ENCODE data around the gene SNRNP40. TPM values are rescaled to one million over a fixed set of nuclear protein-coding genes. Genes with fewer than 3 reads are reported as not detected.
"Not testable (repeated sequence)": the region's sequence is repeated elsewhere in the genome, so short reads cannot be mapped to it uniquely, and the experiment has no call there.

SNRNP40 gene
- 71.8 TPM for total RNA-seq

- DNase-seq, result peak; percentile 99
Observed at GRCh38 chr1:31296486-31297276, at the start of gene SNRNP40, which contains the start of gene ZCCHC17. Gene SNRNP40 (minus strand): TSS chr1:31296788. CDS start chr1:31296751, 37 bp downstream. Gene ZCCHC17 (plus strand): TSS chr1:31297032. CDS start chr1:31310099, 13,067 bp downstream.

- no peak for DNase-seq
Observed at GRCh38 chr1:31345635-31346034, 49.0 kb upstream of the SNRNP40 start.

DNA sequence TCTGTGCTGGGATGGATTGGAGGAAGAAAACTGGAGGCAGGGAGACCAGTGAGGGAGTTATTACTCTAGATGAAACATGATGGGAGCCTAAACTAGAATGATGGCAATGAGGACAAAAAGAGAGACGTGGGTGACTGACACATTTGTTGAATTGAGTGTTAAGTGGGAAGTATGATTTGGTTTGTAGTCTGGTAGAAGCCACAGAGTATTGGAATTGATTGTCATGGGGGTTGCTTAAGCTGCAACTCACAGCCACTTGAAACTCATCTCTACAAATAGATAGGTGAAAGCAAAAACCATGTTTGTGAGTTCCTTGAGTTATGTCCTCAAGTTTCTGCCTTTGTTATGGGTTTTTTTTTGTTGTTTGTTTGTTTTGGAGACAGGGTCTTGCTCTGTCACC lies 47.9 kb upstream of the SNRNP40 start:
- no peak for DNase-seq

GRCh38 chr1:31336687-31337467 lies 40.3 kb upstream of the SNRNP40 start:
- no peak for DNase-seq

GRCh38 chr1:31335007-31335406 lies 38.4 kb upstream of the SNRNP40 start:
- DNase-seq, result peak; percentile 48

DNA sequence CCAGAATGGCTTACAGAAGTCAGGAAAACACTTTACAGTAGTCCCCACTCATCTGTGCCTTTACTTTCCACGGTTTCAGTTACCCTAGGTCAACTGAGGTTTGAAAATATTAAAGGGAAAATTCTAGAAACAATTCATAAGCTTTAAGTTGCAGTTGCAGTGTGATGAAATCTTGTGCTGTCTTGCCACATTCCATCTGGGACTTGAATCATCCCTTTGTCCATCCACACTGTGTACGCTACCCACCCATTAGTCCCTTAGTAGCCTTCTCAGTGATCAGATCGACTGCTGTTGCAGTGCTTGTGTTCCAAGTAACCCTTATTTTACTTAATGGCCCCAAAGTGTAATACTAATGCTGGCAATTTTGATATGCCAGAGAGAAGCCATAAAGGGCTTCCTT lies 30.8 kb upstream of the SNRNP40 start:
- no peak for DNase-seq

GRCh38 chr1:31326461-31326860 lies 29.9 kb upstream of the SNRNP40 start:
- no peak for DNase-seq

DNA sequence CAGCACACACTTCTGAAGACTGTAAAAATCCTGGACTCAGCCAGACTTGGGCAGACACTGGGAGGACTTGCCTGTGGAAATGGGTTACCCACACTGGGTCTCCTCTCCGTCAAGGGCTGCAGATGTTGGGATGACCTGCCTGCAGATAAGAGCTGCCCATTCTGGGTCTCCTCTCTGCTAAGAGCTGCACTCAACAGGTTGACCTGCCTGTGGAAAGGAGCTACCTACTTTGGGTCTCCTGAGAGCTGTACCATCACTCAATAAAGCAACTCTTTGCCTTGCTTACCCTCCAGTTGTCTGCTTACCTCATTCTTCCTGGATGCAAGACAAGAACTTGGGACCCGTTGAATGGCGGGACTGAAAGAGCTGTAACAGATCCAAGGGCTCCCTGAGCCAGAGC lies 28.4 kb upstream of the SNRNP40 start:
- DNase-seq, result no peak

DNA sequence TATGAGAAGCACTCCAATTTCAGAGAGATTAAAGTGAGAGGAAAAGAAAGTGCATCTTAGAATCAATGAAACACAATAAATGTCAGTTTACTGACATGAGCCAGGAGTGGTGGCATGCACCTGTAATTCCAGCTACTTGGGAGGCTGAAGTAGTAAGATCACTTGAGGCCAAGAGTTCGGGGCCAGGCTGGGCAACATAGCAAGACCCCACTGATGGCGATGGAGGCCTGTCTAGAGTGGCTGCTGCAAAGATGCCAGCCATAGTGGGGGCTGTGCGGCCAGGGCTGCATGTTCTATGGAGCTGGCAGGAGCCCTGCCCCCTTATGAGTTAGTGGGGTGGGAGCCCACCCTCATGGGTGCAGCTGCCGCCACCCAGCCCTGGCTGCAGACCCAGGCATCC lies 27.5 kb upstream of the SNRNP40 start:
- no peak for DNase-seq

DNA sequence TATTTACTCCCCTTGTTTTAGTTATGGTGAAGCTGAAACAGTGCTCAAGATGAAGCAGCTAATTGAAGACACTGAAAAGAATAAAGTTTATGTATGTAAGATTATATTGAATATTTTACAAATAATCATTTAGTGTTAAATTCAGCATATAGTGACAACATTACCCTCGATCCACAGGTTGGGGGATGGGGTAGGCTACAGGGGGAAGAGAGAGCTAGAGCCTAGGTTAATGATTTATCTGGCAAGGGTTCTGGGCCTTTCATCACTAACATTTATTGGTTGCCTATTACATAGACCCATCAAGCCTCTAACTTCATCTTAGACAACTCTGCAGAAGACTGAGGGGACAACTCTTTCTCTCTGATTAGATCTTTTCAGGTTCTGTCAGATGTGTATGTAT lies 21.6 kb upstream of the SNRNP40 start:
- no peak for DNase-seq

DNA sequence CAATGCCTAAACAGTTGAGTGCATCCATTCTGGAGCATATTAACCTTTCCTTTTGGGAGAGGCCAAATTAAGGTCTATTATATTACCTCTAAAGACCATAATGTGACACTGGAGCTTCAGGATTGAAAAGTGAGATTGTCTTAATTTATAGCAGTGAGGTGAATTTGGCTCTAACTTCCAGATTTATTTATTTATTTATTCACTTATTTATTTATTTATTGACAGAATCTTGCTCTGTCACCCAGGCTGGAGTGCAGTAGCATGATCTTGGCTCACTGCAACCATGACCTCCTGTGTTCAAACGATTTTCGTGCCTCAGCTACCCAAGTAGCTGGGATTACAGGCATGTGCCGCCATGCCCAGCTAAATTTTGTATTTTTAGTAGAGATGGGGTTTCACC lies 19.3 kb upstream of the SNRNP40 start:
- DNase-seq, result no peak

DNA sequence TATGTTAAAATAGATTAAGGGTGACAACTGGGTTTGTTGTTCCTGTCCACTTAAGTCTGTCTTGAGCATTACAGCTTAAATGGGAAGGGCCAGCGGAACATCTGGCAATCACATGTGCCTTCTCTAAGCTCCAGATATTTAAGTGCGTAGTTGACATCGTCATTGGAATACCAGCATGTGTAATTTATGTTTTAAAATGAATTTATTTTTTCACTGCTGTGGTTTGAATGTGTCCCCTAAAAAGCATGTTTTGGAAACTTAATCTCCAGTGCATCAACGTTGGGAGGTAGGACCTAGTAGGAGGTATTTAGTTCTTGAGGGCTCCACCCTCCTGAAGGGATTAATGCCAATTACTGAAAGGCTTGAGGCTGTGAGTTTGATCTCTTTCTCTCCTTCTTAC lies 13.6 kb upstream of the SNRNP40 start:
- DNase-seq, result peak; percentile 20

DNA sequence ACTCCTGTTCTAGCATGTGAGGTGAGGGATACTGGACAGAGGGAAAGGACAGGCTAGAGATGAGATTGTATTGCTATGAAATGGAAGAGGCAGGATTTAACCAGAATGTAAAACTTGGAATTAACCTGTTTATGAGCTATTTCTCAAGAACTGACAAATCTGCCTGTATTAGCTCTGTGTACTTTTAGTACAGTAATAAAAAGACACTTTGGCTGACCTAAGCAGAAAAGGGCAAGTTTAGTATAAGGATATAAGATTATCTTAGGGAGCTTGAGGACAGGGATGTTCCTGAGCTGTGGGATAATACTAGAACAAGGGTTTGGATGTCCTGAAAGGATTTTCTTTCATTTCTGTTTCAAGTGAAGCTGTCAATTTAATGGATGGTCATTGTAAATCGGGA lies 11.4 kb upstream of the SNRNP40 start:
- DNase-seq, result no peak

- no peak for DNase-seq
Observed at GRCh38 chr1:31306278-31306677, 9.7 kb upstream of the SNRNP40 start.

DNA sequence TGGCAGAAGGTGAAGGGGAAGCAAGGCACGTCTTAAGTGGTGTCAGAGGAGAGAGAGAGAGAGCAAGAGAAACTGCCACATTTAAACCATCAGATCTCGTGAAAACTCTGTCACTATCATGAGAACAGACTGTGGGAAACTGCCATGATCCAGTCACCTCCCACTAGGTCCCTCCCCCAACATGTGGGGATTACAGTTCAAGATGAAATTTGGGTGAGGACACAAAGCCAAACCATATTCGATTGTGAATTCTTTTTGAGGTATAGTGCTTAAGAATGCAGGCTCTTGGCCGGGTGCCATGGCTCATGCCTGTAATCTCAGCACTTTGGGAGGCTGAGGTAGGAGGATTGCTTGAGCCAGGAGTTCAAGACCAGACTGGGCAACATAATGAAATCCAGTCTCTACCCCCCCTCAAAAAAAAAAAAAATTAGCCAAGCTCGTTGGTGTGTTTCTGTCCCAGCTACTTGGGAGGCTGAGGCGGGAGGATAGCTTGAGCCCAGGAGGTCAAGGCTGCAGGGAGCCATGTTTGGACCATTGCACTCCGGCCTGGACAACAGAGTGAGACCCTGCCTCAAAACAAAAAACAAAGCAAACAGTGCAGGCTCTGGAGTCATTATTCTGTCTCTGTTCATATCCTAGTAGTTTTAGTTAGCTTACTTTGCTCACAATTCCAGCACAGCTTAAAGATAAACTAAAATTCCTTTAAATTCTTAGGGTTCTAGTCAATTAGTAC lies 6.3 kb upstream of the SNRNP40 start:
- no peak for DNase-seq

GRCh38 chr1:31300193-31300592 lies 3.6 kb upstream of the SNRNP40 start:
- no peak for DNase-seq

- no peak for DNase-seq
Observed at GRCh38 chr1:31299365-31299764, 2.8 kb upstream of the SNRNP40 start.

DNA sequence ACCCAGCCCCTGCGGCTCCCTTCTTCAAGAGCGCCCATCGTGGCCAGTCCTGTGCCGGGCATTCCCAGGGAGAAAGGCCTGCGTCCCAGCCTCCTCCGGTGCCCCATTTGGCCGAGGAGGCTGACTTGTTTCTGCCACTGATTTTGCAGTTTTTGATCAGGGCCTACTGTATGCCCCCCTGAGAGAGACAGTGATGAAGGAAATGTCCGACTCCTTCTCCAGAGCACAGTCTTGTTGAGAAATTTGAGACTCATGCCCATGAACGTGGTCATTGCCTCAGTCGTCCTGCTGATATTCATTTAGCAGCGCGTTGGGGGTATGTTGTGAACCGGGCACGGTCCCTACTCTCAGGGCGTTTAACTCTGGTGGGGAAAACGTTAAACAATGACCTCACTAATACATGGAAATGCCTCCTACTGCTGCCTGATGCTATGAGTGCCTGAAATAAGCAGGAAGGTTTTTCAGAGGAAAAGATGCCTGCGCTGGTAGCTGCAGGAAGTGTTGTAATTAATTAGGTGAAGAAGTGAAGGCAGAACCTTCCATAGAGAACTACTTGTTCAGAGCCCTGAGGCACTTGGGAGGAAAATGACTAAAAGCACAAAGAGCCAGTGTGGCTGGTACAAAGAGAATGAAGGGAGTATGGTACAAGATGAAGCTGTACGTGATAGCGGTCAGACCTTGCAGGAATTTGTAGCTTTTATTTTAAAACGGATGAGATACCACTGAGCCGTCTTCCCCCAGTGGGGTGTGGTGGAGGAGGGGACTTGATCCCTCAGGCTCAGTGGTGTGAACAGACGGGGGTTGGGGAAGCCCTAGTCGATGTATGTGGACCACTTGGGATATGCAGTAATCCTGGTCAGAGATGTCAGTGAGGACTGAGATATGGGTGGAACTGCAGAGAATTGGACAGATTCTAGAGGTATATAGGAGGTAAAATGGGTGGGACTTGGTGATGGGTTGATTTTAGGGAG lies 974 bp upstream of the SNRNP40 start:
- no peak for DNase-seq

DNA sequence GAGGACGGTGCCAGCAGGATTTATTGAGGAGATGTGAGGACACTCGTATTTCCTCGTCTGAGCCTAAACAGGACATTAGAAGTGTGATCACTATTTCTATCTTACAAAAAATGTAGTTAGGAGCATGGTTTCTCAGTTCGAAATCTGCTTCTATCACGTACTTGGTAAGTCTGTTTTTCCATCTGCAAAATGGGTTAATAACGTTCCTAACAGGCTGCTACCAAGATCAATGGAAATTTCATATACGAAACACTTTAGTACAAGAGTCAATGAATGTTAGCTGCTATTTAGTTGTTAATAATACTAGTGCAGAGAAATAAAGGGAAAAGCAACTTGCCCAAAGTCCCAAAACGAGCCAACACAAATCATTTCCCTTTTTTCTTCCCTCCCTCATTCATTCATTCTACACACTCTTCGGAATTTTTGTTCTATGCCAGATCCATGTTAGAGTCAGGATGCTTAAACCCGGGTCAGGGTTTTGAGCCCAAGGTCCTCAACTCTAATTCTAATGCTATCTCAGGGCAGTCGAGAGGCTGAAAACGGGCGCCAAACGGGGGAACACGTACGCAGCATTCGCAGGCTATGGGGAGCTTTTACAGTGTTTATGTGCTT lies 608 bp downstream of the SNRNP40 start:
- DNase-seq, result peak; percentile 4

DNA sequence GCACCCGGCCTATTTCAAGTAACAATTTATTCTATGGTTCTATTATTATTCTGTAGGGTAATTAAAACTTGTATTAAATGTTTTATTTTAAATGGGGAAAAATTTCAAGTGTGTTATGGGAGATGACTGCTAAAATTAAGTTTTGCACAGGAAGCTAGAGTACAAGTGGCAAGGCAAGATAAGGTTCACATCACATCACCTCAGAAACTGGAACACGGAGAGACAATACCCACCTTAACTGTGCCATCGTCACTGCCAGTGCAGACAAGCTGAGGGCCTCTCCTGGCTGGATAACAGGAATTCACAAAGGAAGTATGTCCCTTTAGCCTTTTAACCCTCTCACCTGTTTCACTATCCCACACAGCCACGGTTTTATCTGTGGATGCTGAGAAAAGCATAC lies 7.6 kb downstream of the SNRNP40 start:
- no peak for DNase-seq

DNA sequence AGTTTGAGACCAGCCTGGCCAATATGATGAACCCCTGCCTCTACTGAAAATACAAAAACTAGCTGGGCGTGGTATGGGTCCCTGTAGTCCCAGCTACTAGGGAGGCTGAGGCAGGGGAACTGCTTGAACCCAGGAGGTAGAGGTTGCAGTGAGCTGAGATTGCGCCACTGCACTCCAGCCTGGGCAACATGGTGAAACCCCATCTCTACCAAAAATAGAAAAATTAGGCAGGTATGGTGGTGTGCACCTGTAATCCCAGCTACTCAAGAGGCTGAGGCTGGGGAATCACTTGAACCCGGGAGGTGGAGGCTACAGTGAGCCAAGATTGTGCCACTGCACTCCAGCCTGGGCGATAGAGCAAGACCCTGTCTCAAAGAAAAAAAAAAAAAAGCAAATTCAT lies 8.8 kb downstream of the SNRNP40 start:
- not testable (repeated sequence) for DNase-seq
